ENCODE results near the gene CFAP206. TPM values are rescaled to one million over a fixed set of nuclear protein-coding genes. Genes with fewer than 3 reads are reported as not detected.

CFAP206 gene
- total RNA-seq, 1 experiment from 2014 or later = not detected

DNA sequence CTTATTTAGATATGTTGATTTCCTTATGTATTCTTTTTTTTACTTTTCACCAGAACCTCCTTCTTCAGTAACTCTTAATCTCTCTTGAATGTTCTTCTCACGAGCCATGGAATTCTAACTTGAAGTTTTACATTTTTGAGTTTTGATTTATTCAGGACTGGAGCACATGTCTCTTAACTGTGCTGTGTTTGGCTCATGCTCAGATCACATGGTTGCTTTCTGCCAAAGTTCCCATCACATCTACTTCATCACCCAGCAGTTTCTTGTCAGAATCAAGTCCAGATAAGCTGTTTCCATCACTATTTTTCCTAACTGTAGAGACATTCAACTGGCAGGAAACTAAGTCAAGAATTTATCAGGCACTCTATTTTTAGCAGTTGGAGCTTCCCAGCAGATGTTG lies 96.7 kb downstream of the CFAP206 start:
- Histone ChIP-seq H4K5ac (ENCODE audit: insufficient read length, low read depth, low read length) (no peak overlapping the region), H3K9me3 (ENCODE audit: control insufficient read depth, low read depth, low read length) (no peaks in the 10 kb centered on the region), H3K23me2 (ENCODE audit: insufficient read length, low read depth, low read length, poor library complexity, severe bottlenecking) (no peaks in the 10 kb centered on the region), H3K18ac (ENCODE audit: insufficient read length, low read depth, low read length) (no peak overlapping the region), H3T11ph (ENCODE audit: low read length) (no peak overlapping the region), H2AFZ (ENCODE audit: low read length) (no peak overlapping the region), H2BK15ac (ENCODE audit: low read depth, low read length) (no peak overlapping the region), H3K56ac (ENCODE audit: insufficient read length, low read depth, low read length) (no peak overlapping the region), H3K27ac (ENCODE audit: insufficient read length, low read depth, low read length) (no peak overlapping the region), H2AK5ac (ENCODE audit: insufficient read length, low read length) (no peak overlapping the region), H3K14ac (ENCODE audit: insufficient read depth, low read length) (no peak overlapping the region), H4K20me1 (ENCODE audit: control insufficient read depth, insufficient read depth, insufficient read length) (no peaks in the 10 kb centered on the region), H3K4me2 (ENCODE audit: insufficient read depth, insufficient read length, low read length) (no peak overlapping the region), H4K91ac (ENCODE audit: insufficient read length, low read depth, low read length) (no peak overlapping the region), H3K79me2 (ENCODE audit: insufficient read depth, low read length) (no peaks in the 10 kb centered on the region), H2BK12ac (ENCODE audit: insufficient read length, low read depth, low read length) (no peak overlapping the region), H3K79me1 (ENCODE audit: insufficient read depth, low read depth, low read length, poor library complexity, severe bottlenecking) (no peaks in the 10 kb centered on the region), H4K8ac (replicated peaks; ENCODE audit: insufficient read length, low read depth, low read length) (no peak overlapping the region), H2BK120ac (ENCODE audit: low read depth, low read length, poor library complexity, severe bottlenecking) (no peak overlapping the region), H3K4me1 (ENCODE audit: insufficient read depth, low read length) (no peaks in the 10 kb centered on the region), H3K23ac (ENCODE audit: insufficient read length, low read depth, low read length) (no peak overlapping the region), H3K4ac (ENCODE audit: low read depth, low read length) (no peak overlapping the region), H2BK20ac (ENCODE audit: low read depth, low read length, poor library complexity, severe bottlenecking) (no peak overlapping the region), H3K9ac (ENCODE audit: extremely low read depth, insufficient read length, low read length) (no peak overlapping the region), H2BK5ac (ENCODE audit: insufficient read length, low read length) (no peak overlapping the region), H3K27me3 (ENCODE audit: insufficient read depth, low read length) (no peaks in the 10 kb centered on the region)
- TF ChIP-seq, protein P1, sequence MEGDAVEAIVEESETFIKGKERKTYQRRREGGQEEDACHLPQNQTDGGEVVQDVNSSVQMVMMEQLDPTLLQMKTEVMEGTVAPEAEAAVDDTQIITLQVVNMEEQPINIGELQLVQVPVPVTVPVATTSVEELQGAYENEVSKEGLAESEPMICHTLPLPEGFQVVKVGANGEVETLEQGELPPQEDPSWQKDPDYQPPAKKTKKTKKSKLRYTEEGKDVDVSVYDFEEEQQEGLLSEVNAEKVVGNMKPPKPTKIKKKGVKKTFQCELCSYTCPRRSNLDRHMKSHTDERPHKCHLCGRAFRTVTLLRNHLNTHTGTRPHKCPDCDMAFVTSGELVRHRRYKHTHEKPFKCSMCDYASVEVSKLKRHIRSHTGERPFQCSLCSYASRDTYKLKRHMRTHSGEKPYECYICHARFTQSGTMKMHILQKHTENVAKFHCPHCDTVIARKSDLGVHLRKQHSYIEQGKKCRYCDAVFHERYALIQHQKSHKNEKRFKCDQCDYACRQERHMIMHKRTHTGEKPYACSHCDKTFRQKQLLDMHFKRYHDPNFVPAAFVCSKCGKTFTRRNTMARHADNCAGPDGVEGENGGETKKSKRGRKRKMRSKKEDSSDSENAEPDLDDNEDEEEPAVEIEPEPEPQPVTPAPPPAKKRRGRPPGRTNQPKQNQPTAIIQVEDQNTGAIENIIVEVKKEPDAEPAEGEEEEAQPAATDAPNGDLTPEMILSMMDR (conservative IDR thresholded peaks at IDR 0.05) = no peak
- Mint-ChIP-seq H3K27me3 (ENCODE audit: low read depth) (no peaks in the 10 kb centered on the region), H3K36me3 (ENCODE audit: insufficient read depth in 1 of 3, low read depth in 3 of 3) (peaks cover 0 to 14% (median 0%) of the 10 kb centered on the region in 3 experiments; a peak in 2 of 7 replicates), H3K27ac (no peak overlapping the region), H3K4me1 (no peaks in the 10 kb centered on the region), H3K4me3 (no peak overlapping the region), H3K9me3 (no peaks in the 10 kb centered on the region)
- no peak for DNase-seq
- no CpG with 5 or more reads among the region's 1 CpG for WGBS (ENCODE audit: extremely low coverage, insufficient read length, low lambda C conversion rate)

Other genes starting within 250 kb of the CFAP206 start
- gene SMIM8, start 85.4 kb upstream of the CFAP206 start, total RNA-seq (2021) = 5.8 and 6.6 TPM in 2 replicates
- 2.1 and 2.3 TPM in 2 replicates for gene GJB7, start 78.7 kb upstream of the CFAP206 start, total RNA-seq (2021)
- gene C6orf163, start 63.2 kb upstream of the CFAP206 start, total RNA-seq (2021) = 1.2 and 1.4 TPM in 2 replicates
- 6.1 and 7.1 TPM in 2 replicates for gene SLC35A1, start 65.0 kb downstream of the CFAP206 start, total RNA-seq (2021)
- gene RARS2, start 182.0 kb downstream of the CFAP206 start, total RNA-seq (2021) = 44.4 and 45.1 TPM in 2 replicates
- gene ORC3, start 182.2 kb downstream of the CFAP206 start, total RNA-seq (2021) = 51.7 and 52.9 TPM in 2 replicates

All from H9 (cell line).